Spleen (tissue), 11 donors: ENCODE measurements around the gene MAPT. TPM values are rescaled to one million over a fixed set of nuclear protein-coding genes. Genes with fewer than 3 reads are reported as not detected.

Experiments
- DNase-seq: peaks from one replicate; pipeline ENCODE4 v3.0.0-alpha.2; 2020
- H3K27ac ChIP-seq, 8 donors: fragments of 200-600 bp; sonication (generic) in 7 of 8; 1 replicate in 4 of 8; 2 replicates in 4 of 8; pipeline versions ENCODE4 v1.5.0 to v1.8.0; 2016 to 2021; ENCODE audit warnings: inconsistent platforms in 4 of 8, mild to moderate bottlenecking in 4 of 8, moderate library complexity in 1 of 8
- H3K27me3 ChIP-seq, 7 donors: fragments of 200-600 bp; sonication (generic) in 6 of 7; replicated peaks in 1 of 7; 1 replicate in 4 of 7; 2 replicates in 3 of 7; pipeline versions ENCODE4 v1.5.0 to v1.8.0; 2016 to 2021; ENCODE audit warnings: inconsistent platforms in 3 of 7, mild to moderate bottlenecking in 1 of 7
- H3K36me3 ChIP-seq, 6 donors: fragments of 200-600 bp; sonication (generic) in 5 of 6; 1 replicate in 4 of 6; 2 replicates in 2 of 6; pipeline versions ENCODE4 v1.5.0 to v1.8.0; 2016 to 2021; ENCODE audit warnings: inconsistent platforms in 2 of 6
- H3K4me1 ChIP-seq, 6 donors: fragments of 200-600 bp; sonication (generic) in 5 of 6; 1 replicate in 3 of 6; 2 replicates in 3 of 6; pipeline versions ENCODE4 v1.5.0 to v1.8.0; 2016 to 2021; ENCODE audit warnings: inconsistent platforms in 3 of 6
- H3K4me3 ChIP-seq, 8 donors: fragments of 200-600 bp; sonication (generic) in 7 of 8; 1 replicate in 4 of 8; 2 replicates in 4 of 8; pipeline versions ENCODE4 v1.5.0 to v1.8.0; 2016 to 2021; ENCODE audit warnings: inconsistent platforms in 4 of 8, mild to moderate bottlenecking in 4 of 8, moderate library complexity in 2 of 8
- H3K9me3 ChIP-seq, 8 donors: fragments of 200-600 bp; sonication (generic) in 7 of 8; 1 replicate in 4 of 8; 2 replicates in 4 of 8; pipeline versions ENCODE4 v1.5.0 to v1.8.0; 2016 to 2021; ENCODE audit warnings: inconsistent platforms in 4 of 8
- POLR2A ChIP-seq, 3 donors: fragments of 450-650 bp; IDR thresholded peaks; one replicate each; pipeline ENCODE4 v1.5.1; 2017; ENCODE audit warnings: antibody characterized with exemption in 3 of 3, mild to moderate bottlenecking in 1 of 3
- POLR2AphosphoS5 ChIP-seq, 3 donors: sonication (generic); formaldehyde crosslinking; IDR thresholded peaks; one replicate each; pipeline ENCODE4 v1.5.1; 2017; ENCODE audit warnings: antibody characterized with exemption in 3 of 3
- WGBS, 5 donors: extraction: QIAGEN DNeasy Blood & Tissue Kit in 3 of 5; methylation state at CpG; one replicate each; pipeline versions ENCODE4 v1.1.5 to v1.1.7; 2013 to 2018; 5-methylcytosine and 5-hydroxymethylcytosine counted together
- intact Hi-C: fragments of 100-400 bp; cut with DNase I; formaldehyde crosslinking; loops from one replicate; pipeline ENCODE4 v1.15.0; 2023; ENCODE audit warnings: low total_unique reads
- polyA plus RNA-seq, 3 donors: library from polyadenylated mRNA; stranded (reverse); fragments of 200-250 nt; gene quantifications; one replicate each; pipeline ENCODE4 v1.2.1, GENCODE V29; 2013
- total RNA-seq, 7 donors: library from RNA; depleted of rRNA in 3 of 7; stranded (reverse); fragments of >200 nt in 3 of 7; fragmentation: NEBNext Ultra II Directional in 4 of 7; extraction: Animal tissue kit (Norgen Biotek cat#: 25700) in 4 of 7; gene quantifications; one replicate each; pipeline versions ENCODE4 v1.1.0 to v1.2.1, GENCODE V29; 2016 to 2021
- TF ChIP-seq, protein P1 (sequence below), 11 experiments: fragments of 200-600 bp in 7 of 11; fragments of 450-650 bp in 4 of 11; sonication (generic) in 4 of 11; IDR thresholded peaks in 8 of 11; conservative IDR thresholded peaks in 3 of 11; 1 replicate in 7 of 11; 2 replicates in 4 of 11; pipeline versions ENCODE4 v1.4.0 to v1.8.0; 2016 to 2021; ENCODE audit warnings: antibody characterized with exemption in 11 of 11, inconsistent platforms in 4 of 11, mild to moderate bottlenecking in 1 of 11
- donor health status: healthy with polysubstance abuse.
- donor health status: DM: no; HTN: no; CAD: no; lungs with moderate emphysema.
- donor health status: DM: no; HTN: no; CAD: no.
- donor health status: Bipolar disorder and iron deficiency.
- donor health status: healthy.
- donor health status: DM: no; HTN: no; CAD: no.
- donor health status: DM: yes; HTN: yes; CAD: no.

Gene MAPT
- total and polyA plus RNA-seq, 10 donors: 0.15 to 1.6 (median 0.66) TPM

DNA sequence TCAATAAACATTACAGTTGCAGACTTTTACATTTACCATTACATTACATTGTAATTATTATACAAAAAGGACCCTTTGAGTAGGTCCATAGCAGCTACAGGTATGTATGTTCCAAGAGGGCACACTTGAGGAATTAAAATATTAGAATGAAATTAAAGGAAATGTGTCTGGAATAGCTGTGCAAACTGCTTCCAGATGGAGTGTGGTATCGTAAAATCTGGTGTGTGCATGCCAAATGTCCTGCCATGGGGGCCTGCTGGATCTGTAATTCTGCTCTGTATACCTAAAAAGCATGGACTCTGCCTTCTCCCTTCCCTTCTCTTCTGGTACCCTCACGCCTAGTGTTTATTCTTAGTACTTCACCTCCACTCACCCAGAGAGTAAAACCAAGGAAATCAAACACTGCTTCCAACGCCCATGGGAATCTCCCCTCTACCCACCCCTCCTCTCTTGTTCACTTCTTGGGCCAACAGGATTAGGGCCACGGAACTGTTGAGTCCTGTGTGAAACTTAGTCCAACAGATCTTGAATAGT, 143.4 kb downstream of the MAPT start:
- no peak overlapping the region for H3K4me3 ChIP-seq
- no peak for TF ChIP-seq POLR2A (IDR thresholded peaks at IDR 0.05)
- TF ChIP-seq, protein P1, sequence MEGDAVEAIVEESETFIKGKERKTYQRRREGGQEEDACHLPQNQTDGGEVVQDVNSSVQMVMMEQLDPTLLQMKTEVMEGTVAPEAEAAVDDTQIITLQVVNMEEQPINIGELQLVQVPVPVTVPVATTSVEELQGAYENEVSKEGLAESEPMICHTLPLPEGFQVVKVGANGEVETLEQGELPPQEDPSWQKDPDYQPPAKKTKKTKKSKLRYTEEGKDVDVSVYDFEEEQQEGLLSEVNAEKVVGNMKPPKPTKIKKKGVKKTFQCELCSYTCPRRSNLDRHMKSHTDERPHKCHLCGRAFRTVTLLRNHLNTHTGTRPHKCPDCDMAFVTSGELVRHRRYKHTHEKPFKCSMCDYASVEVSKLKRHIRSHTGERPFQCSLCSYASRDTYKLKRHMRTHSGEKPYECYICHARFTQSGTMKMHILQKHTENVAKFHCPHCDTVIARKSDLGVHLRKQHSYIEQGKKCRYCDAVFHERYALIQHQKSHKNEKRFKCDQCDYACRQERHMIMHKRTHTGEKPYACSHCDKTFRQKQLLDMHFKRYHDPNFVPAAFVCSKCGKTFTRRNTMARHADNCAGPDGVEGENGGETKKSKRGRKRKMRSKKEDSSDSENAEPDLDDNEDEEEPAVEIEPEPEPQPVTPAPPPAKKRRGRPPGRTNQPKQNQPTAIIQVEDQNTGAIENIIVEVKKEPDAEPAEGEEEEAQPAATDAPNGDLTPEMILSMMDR (IDR thresholded peaks at IDR 0.05 in 8 of 11, conservative IDR thresholded peaks at IDR 0.05 in 3 of 11): no peak
- no peak for TF ChIP-seq POLR2AphosphoS5 (IDR thresholded peaks at IDR 0.05)
- H3K4me1 ChIP-seq: peaks cover 0 to 28% (median 0%) of the 10 kb centered on the region in 6 donors
- H3K9me3 ChIP-seq: no peaks in the 10 kb centered on the region
- no peak overlapping the region for H3K27ac ChIP-seq
- peaks cover 0 to 100% (median 85%) of the 10 kb centered on the region in 6 donors for H3K36me3 ChIP-seq
- intact Hi-C loops: no loop called here
- no peak for DNase-seq
- no peaks in the 10 kb centered on the region for H3K27me3 ChIP-seq
- 86 to 93% (median 88%) methylated on average over 4 of the region's 4 CpGs for WGBS, 5 donors

DNA sequence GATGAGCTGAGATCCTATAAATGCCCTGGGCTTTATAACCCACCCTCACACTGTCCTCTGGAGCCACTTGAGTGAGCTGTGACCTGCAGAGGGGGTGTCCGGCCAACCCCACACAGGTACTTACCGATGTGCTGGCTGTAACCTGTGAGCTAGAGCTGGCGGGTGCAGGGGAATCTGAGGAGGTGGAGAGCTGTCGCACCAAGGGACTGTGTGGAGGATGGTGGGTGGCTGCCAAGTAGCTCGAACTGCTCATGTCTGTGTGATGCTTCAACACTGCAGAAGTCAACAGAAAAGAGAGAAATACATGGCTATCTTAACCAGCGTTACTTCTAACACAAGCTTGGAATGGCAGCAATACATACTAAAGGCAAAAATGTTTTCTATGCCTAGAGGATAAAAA, 144.1 kb downstream of the MAPT start:
- Histone ChIP-seq H3K4me3 (no peak overlapping the region), H3K9me3 (no peaks in the 10 kb centered on the region), H3K27ac (no peak overlapping the region), H3K4me1 (peaks cover 0 to 29% (median 0%) of the 10 kb centered on the region in 6 donors), H3K36me3 (peaks cover 0 to 100% (median 82%) of the 10 kb centered on the region in 6 donors), H3K27me3 (no peaks in the 10 kb centered on the region)
- TF ChIP-seq, protein P1 (IDR thresholded peaks at IDR 0.05 in 8 of 11, conservative IDR thresholded peaks at IDR 0.05 in 3 of 11): no peak
- TF ChIP-seq POLR2AphosphoS5 (IDR thresholded peaks at IDR 0.05) (no peak), POLR2A (IDR thresholded peaks at IDR 0.05) (no peak)
- WGBS, 5 donors: 95 to 98% (median 96%) methylated on average over 6 of the region's 6 CpGs
- intact Hi-C loops: no loop called here
- no peak for DNase-seq

DNA sequence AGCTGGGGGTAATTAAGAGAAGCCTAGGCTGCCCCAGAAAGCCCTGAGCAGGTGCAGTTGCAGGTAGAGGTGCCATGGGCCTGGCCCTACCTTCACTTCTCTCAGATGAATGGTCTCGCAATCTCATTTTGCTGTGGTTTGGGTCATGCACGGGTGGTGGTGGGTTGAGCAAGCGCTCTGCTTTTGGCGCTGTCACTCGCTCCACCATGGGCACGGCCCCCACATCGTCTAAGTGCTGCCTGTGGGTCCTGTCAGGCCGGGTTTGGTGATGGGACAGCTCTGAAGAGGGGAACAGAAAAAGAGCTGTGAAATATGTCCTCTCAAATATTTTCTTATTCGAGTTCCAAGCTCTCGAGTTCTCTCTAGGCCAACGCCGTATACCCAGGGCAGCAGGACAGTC, 144.6 kb downstream of the MAPT start:
- intact Hi-C loops: no loop called here
- no peak overlapping the region for H3K4me3 ChIP-seq
- 79 to 92% (median 81%) methylated on average over 12 of the region's 12 CpGs for WGBS, 5 donors
- H3K27ac ChIP-seq: no peak overlapping the region
- no peaks in the 10 kb centered on the region for H3K9me3 ChIP-seq
- peaks cover 0 to 34% (median 2%) of the 10 kb centered on the region in 6 donors for H3K4me1 ChIP-seq
- TF ChIP-seq, protein P1 (IDR thresholded peaks at IDR 0.05 in 8 of 11, conservative IDR thresholded peaks at IDR 0.05 in 3 of 11): no peak
- TF ChIP-seq POLR2A (IDR thresholded peaks at IDR 0.05) (no peak), POLR2AphosphoS5 (IDR thresholded peaks at IDR 0.05) (peak in 1 of 3 donors; percentile 50)
- peaks cover 0 to 100% (median 79%) of the 10 kb centered on the region in 6 donors for H3K36me3 ChIP-seq
- no peaks in the 10 kb centered on the region for H3K27me3 ChIP-seq
- DNase-seq: no peak

DNA sequence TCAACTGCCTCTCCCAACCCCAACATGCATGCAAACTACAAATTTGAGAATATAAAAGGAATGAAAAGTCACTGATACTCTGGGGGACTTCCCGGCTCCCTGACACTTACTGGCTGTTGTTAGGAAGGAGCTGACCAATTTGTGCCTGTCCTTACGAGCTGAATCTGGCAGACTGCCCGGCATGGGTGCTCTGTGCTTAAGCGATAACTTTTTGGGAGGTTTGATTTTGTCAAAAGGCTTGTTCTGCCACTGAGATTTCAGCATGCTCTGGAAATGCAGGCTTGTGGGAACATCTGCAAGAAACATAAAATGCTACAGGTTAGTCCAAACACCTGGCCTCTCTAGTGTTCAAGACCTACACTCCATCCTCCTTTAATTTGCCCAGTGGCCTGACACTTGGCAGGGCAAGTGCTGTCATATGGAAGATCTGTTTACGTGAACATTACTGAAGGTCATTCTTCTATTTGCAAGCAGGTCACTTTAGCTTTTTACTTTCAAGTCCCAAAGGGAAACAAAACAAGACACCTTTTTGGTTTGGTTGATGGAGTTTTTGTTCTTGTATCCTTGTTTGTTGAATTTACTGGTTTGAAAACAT, 145.3 kb downstream of the MAPT start:
- intact Hi-C loops: loop anchor here (5.0 kb wide), 1 partner anchor 173 kb away; no protein-coding TSS in a partner anchor
- Histone ChIP-seq H3K4me1 (peaks cover 5 to 41% (median 9%) of the 10 kb centered on the region in 6 donors), H3K27me3 (no peaks in the 10 kb centered on the region), H3K9me3 (no peaks in the 10 kb centered on the region), H3K4me3 (no peak overlapping the region), H3K36me3 (peaks cover 0 to 100% (median 73%) of the 10 kb centered on the region in 6 donors), H3K27ac (peak overlapping the region in 2 of 8 donors; percentile 3 to 6)
- DNase-seq: no peak
- TF ChIP-seq POLR2AphosphoS5 (IDR thresholded peaks at IDR 0.05): peak in 1 of 3 donors; percentile 4
- TF ChIP-seq, protein P1 (IDR thresholded peaks at IDR 0.05 in 8 of 11, conservative IDR thresholded peaks at IDR 0.05 in 3 of 11): no peak
- WGBS, 5 donors: 58 to 95% (median 79%) methylated on average over 5 of the region's 5 CpGs
